H1 (cell line): ENCODE data around the gene PFDN6. TPM values are rescaled to one million over a fixed set of nuclear protein-coding genes. Genes with fewer than 3 reads are reported as not detected.

Experiments
- CTCF ChIA-PET: fragments of 300-600 bp; sonication (Branson Sonifier 250); formaldehyde crosslinking; loops from one replicate; lab custom pipeline; 2021; ENCODE audit not compliant: partially characterized antibody; lab: Charles Lee
- POLR2A ChIA-PET: fragments of 300-600 bp; sonication (Branson Sonifier 250); formaldehyde crosslinking; loops from one replicate; lab custom pipeline; 2021; ENCODE audit warnings: inconsistent platforms; ENCODE audit not compliant: partially characterized antibody; lab: Charles Lee
- DNase-seq, 2 experiments: peaks; one replicate each; pipeline versions ENCODE4 v3.0.0 to v3.0.0-alpha.2; 2010 to 2022; ENCODE audit warnings: low spot score in 2 of 2, low read depth in 1 of 2, mixed read lengths in 1 of 2
- FAIRE-seq: peaks from 2 replicates; lab custom pipeline; 2011; peaks lifted over from hg19 to GRCh38; lab: Jason Lieb, UNC
- H2AFZ ChIP-seq: 2 replicates; pipeline ENCODE4 v1.8.1; 2012; ENCODE audit warnings: low read length, inconsistent platforms
- H2AK5ac ChIP-seq: 2 replicates; pipeline ENCODE4 v1.6.1; 2013; ENCODE audit warnings: low read depth, low read length
- H2BK120ac ChIP-seq: replicated peaks from 2 replicates; pipeline ENCODE3; 2013; ENCODE audit warnings: low read depth, low read length, inconsistent platforms
- H2BK12ac ChIP-seq: 2 replicates; pipeline ENCODE4 v1.6.1; 2013; ENCODE audit warnings: low read depth, low read length
- H2BK15ac ChIP-seq: 2 replicates; pipeline ENCODE4 v1.6.1; 2013; ENCODE audit warnings: low read length
- H2BK20ac ChIP-seq: 2 replicates; pipeline ENCODE4 v1.6.1; 2013; ENCODE audit warnings: low read length
- H2BK5ac ChIP-seq: 2 replicates; pipeline ENCODE4 v1.6.1; 2013; ENCODE audit warnings: low read depth, low read length
- H3K14ac ChIP-seq: 2 replicates; pipeline ENCODE4 v1.6.1; 2013; ENCODE audit warnings: inconsistent platforms; ENCODE audit not compliant: insufficient read length
- H3K18ac ChIP-seq: 2 replicates; pipeline ENCODE4 v1.6.1; 2013; ENCODE audit warnings: low read length; ENCODE audit errors: extremely low read depth
- H3K23ac ChIP-seq: 2 replicates; pipeline ENCODE4 v1.6.1; 2013; ENCODE audit warnings: inconsistent platforms; ENCODE audit not compliant: insufficient read length
- H3K23me2 ChIP-seq: 2 replicates; pipeline ENCODE4 v1.6.1; 2013; ENCODE audit warnings: low read depth, low read length
- H3K27ac ChIP-seq: 2 replicates; pipeline ENCODE4 v1.6.1; 2011; ENCODE audit warnings: low read depth, low read length, inconsistent platforms
- H3K27me3 ChIP-seq, 4 experiments: replicated peaks in 1 of 4; 1 replicate in 1 of 4; 2 replicates in 3 of 4; pipeline versions ENCODE4 v1.6.1 to v1.8.1; 2011 to 2013; ENCODE audit warnings: low read length in 3 of 4, mild to moderate bottlenecking in 3 of 4, inconsistent platforms in 2 of 4, mixed read lengths in 2 of 4, moderate library complexity in 1 of 4; ENCODE audit not compliant: control insufficient read depth in 3 of 4, insufficient read depth in 3 of 4; ENCODE audit errors: extremely low read depth in 1 of 4
- H3K36me3 ChIP-seq, 4 experiments: 2 replicates each; pipeline versions ENCODE4 v1.6.1 to v1.8.1; 2011 to 2013; ENCODE audit warnings: mild to moderate bottlenecking in 4 of 4, low read length in 3 of 4, moderate library complexity in 2 of 4, control low read depth in 1 of 4, inconsistent platforms in 1 of 4; ENCODE audit not compliant: insufficient read depth in 4 of 4, control insufficient read depth in 2 of 4
- H3K4ac ChIP-seq: replicated peaks from 2 replicates; pipeline ENCODE3; 2013; ENCODE audit warnings: low read length, low read depth, mixed read lengths, inconsistent platforms; ENCODE audit not compliant: insufficient read length
- H3K4me1 ChIP-seq, 4 experiments: replicated peaks in 1 of 4; 1 replicate in 1 of 4; 2 replicates in 3 of 4; pipeline versions ENCODE4 v1.6.1 to v1.8.1; 2011 to 2013; ENCODE audit warnings: low read length in 3 of 4, inconsistent platforms in 2 of 4, mixed read lengths in 1 of 4; ENCODE audit not compliant: insufficient read depth in 4 of 4, control insufficient read depth in 3 of 4
- H3K4me2 ChIP-seq, 2 experiments: 2 replicates each; pipeline versions ENCODE4 v1.6.1 to v1.8.1; 2011 to 2013; ENCODE audit warnings: low read depth in 2 of 2, low read length in 2 of 2, control low read depth in 1 of 2, inconsistent platforms in 1 of 2, mild to moderate bottlenecking in 1 of 2; ENCODE audit not compliant: insufficient read depth in 1 of 2
- H3K4me3 ChIP-seq, 4 experiments: fragments of 200-600, 300-600 bp in 1 of 4; sonication (generic), shearing (Covaris generic), sonication (Bioruptor Twin) in 1 of 4; 2 replicates each; pipeline versions ENCODE4 v1.5.1 to v1.8.1; 2011 to 2016; ENCODE audit warnings: low read length in 4 of 4, low read depth in 3 of 4, control low read depth in 2 of 4, inconsistent platforms in 2 of 4, mild to moderate bottlenecking in 2 of 4, mixed read lengths in 1 of 4, moderate library complexity in 1 of 4; ENCODE audit not compliant: insufficient read depth in 2 of 4; ENCODE audit errors: extremely low read depth in 1 of 4
- H3K56ac ChIP-seq: replicated peaks from 2 replicates; pipeline ENCODE3; 2013; ENCODE audit warnings: low read depth, mild to moderate bottlenecking, mixed read lengths, low read length, inconsistent platforms; ENCODE audit not compliant: insufficient read length
- H3K79me1 ChIP-seq: 2 replicates; pipeline ENCODE4 v1.6.1; 2013; ENCODE audit warnings: low read depth, low read length, control low read depth
- H3K79me2 ChIP-seq, 2 experiments: 2 replicates each; pipeline versions ENCODE4 v1.6.1 to v1.8.1; 2012 to 2013; ENCODE audit warnings: low read length in 2 of 2, mild to moderate bottlenecking in 2 of 2, inconsistent platforms in 1 of 2; ENCODE audit not compliant: insufficient read depth in 2 of 2, control insufficient read depth in 1 of 2
- H3K9ac ChIP-seq, 4 experiments: replicated peaks in 1 of 4; 1 replicate in 1 of 4; 2 replicates in 3 of 4; pipeline versions ENCODE4 v1.6.1 to v1.8.1; 2011 to 2013; ENCODE audit warnings: low read depth in 3 of 4, low read length in 3 of 4, control low read depth in 2 of 4, mild to moderate bottlenecking in 2 of 4, moderate library complexity in 2 of 4, inconsistent platforms in 1 of 4; ENCODE audit errors: extremely low read depth in 1 of 4
- H3K9me3 ChIP-seq, 2 experiments: 2 replicates each; pipeline versions ENCODE4 v1.6.1 to v1.8.1; 2012 to 2013; ENCODE audit warnings: mild to moderate bottlenecking in 2 of 2, moderate library complexity in 2 of 2, control low read depth in 1 of 2, inconsistent platforms in 1 of 2, low read depth in 1 of 2, low read length in 1 of 2, mixed read lengths in 1 of 2; ENCODE audit not compliant: insufficient read depth in 2 of 2
- H4K20me1 ChIP-seq, 2 experiments: replicated peaks in 1 of 2; 2 replicates each; pipeline versions ENCODE3 to v1.8.1; 2011 to 2013; ENCODE audit warnings: inconsistent platforms in 2 of 2, low read length in 2 of 2, mild to moderate bottlenecking in 1 of 2; ENCODE audit not compliant: insufficient read depth in 2 of 2, control insufficient read depth in 1 of 2
- H4K5ac ChIP-seq: 2 replicates; pipeline ENCODE4 v1.6.1; 2013; ENCODE audit warnings: low read length, low read depth, mixed read lengths, inconsistent platforms; ENCODE audit not compliant: insufficient read length
- H4K8ac ChIP-seq: 2 replicates; pipeline ENCODE4 v1.8.0; 2013; ENCODE audit warnings: mild to moderate bottlenecking, moderate library complexity, low read length, inconsistent platforms; ENCODE audit not compliant: insufficient read depth; ENCODE audit errors: extremely low read depth
- H4K91ac ChIP-seq: replicated peaks from 2 replicates; pipeline ENCODE3; 2013; ENCODE audit warnings: low read length, mixed read lengths, inconsistent platforms; ENCODE audit not compliant: insufficient read length
- BRCA1 ChIP-seq: IDR thresholded peaks from 2 replicates; pipeline ENCODE4 v1.6.1; 2012; ENCODE audit warnings: low read depth, low read length, improper control_type of control experiment
- CTBP2 ChIP-seq: IDR thresholded peaks from 2 replicates; pipeline ENCODE4 v1.7.0; 2011; ENCODE audit warnings: borderline replicate concordance, mild to moderate bottlenecking, moderate library complexity, mixed read lengths, low read length; ENCODE audit not compliant: insufficient read depth, insufficient read length
- POLR2A ChIP-seq, 2 experiments: IDR thresholded peaks; 1 replicate in 1 of 2; 2 replicates in 1 of 2; pipeline ENCODE4 v1.6.1; 2011; ENCODE audit warnings: low read depth in 2 of 2, low read length in 2 of 2, mild to moderate bottlenecking in 2 of 2; ENCODE audit errors: control extremely low read depth in 1 of 2
- SIRT6 ChIP-seq: IDR thresholded peaks from one replicate; pipeline ENCODE4 v1.7.1; 2012; ENCODE audit warnings: low read length, inconsistent platforms
- SRF ChIP-seq: IDR thresholded peaks from 2 replicates; pipeline ENCODE4 v1.6.1; 2011; ENCODE audit warnings: mild to moderate bottlenecking, low read depth, low read length, moderate library complexity
- WGBS, 2 experiments: shearing (Covaris generic) in 1 of 2; methylation state at CpG; one replicate each; pipeline versions ENCODE4 v1.1.6 to v1.1.7; 2013 to 2015; ENCODE audit warnings: low lambda C conversion rate in 2 of 2, mixed read lengths in 2 of 2, inconsistent platforms in 1 of 2, low coverage in 1 of 2, missing lambda C conversion rate in 1 of 2; ENCODE audit not compliant: insufficient replicate concordance in 2 of 2, insufficient coverage in 1 of 2, insufficient read length in 1 of 2; ENCODE audit errors: extremely low coverage in 1 of 2, missing lambda C conversion rate in 1 of 2; 5-methylcytosine and 5-hydroxymethylcytosine counted together
- polyA plus RNA-seq, 7 experiments: library from polyadenylated mRNA; depleted of rRNA in 3 of 7; stranded (reverse) in 5 of 7; unstranded in 2 of 7; fragments of >200 nt in 5 of 7; fragments of 200-250 nt in 2 of 7; gene quantifications; 1 replicate in 5 of 7; 2 replicates in 1 of 7; 4 replicates in 1 of 7; pipeline versions ENCODE4 v1.2.1 to v1.2.3, GENCODE V29; 2011 to 2013; ENCODE audit warnings: missing spikeins in 2 of 7, mixed read lengths in 2 of 7
- total RNA-seq: library from RNA; stranded (reverse); fragmentation: NEBNext Ultra II Directional; extraction: Animal tissue kit (Norgen Biotek cat#: 25700); gene quantifications from 2 replicates; pipeline ENCODE4 v1.2.1, GENCODE V29; 2021

Gene PFDN6
- total and polyA plus RNA-seq, 2 of the 8 experiments (the other 6 are each of a cell fraction or from before 2014, with no cell fraction given), result 32.0 to 95.7 TPM

- Histone ChIP-seq H3K4me1 (no peaks in the 10 kb centered on the region), H3K4ac (no peak overlapping the region), H3K23me2 (no peaks in the 10 kb centered on the region; the same call in 1 of the 2 replicates), H4K5ac (no peak overlapping the region), H2BK120ac (no peak overlapping the region), H2BK5ac (no peak overlapping the region), H3K4me3 (no peak overlapping the region), H3K79me1 (no peaks in the 10 kb centered on the region), H3K79me2 (no peaks in the 10 kb centered on the region), H2AFZ (no peak overlapping the region), H2AK5ac (no peak overlapping the region), H3K9me3 (no peaks in the 10 kb centered on the region), H2BK15ac (no peak overlapping the region), H2BK12ac (no peak overlapping the region), H3K36me3 (no peaks in the 10 kb centered on the region), H4K20me1 (no peaks in the 10 kb centered on the region), H3K18ac (no peak overlapping the region), H3K27ac (no peak overlapping the region), H2BK20ac (no peak overlapping the region), H3K56ac (no peak overlapping the region), H3K14ac (no peak overlapping the region), H3K9ac (no peak overlapping the region), H3K27me3 (peaks cover 0 to 12% (median 2%) of the 10 kb centered on the region in 4 experiments; a peak in 4 of 7 replicates), H4K8ac (no peak overlapping the region), H3K4me2 (no peak overlapping the region), H3K23ac (no peak overlapping the region), H4K91ac (no peak overlapping the region)
- DNase-seq (no peak), FAIRE-seq (no peak)
- POLR2A ChIA-PET, result no interaction called here
- WGBS, 2 experiments, result 81% methylated on average over 3 of the region's 3 CpGs; no CpG with 5 or more reads in 1 of the 2 experiments
- TF ChIP-seq CTBP2, result no peak
- TF ChIP-seq POLR2A (IDR thresholded peaks at IDR 0.05; ENCODE audit: control extremely low read depth in 1 of 2, low read depth in 2 of 2, low read length in 2 of 2), result no peak
- TF ChIP-seq BRCA1, result no peak
- no peak for TF ChIP-seq SIRT6
- no peak for TF ChIP-seq SRF
- CTCF ChIA-PET, result no interaction called here
These were observed 47.4 kb upstream of the PFDN6 start for GRCh38 chr6:33241968-33242367.
